HCT116 (cell line): ENCODE results near the gene GPT2. TPM values are rescaled to one million over a fixed set of nuclear protein-coding genes. Genes with fewer than 3 reads are reported as not detected.

ENCODE experiments used
- ATAC-seq: fragments of 200-7000 bp; cut with Tn5 transposase; 2 replicates; pipeline ENCODE4 v1.9.1; 2020; ENCODE audit warnings: mild to moderate bottlenecking, moderate library complexity
- BruUV-seq: library from RNA; stranded (reverse); fragments of 400-500 nt; replicated peaks from 2 replicates; lab custom pipeline; 2021; lab: Mats Ljungman, UMichigan
- CTCF ChIA-PET: fragments of 300-600 bp; sonication (Branson Sonifier 250); formaldehyde crosslinking; loops from one replicate; lab custom pipeline; 2021; ENCODE audit warnings: antibody characterized with exemption; lab: Charles Lee
- POLR2A ChIA-PET: fragments of 300-600, 350-600 bp; sonication (Branson Sonifier 250); formaldehyde crosslinking; loops from one replicate; lab custom pipeline; 2021; ENCODE audit warnings: antibody characterized with exemption; lab: Charles Lee
- RAD21 ChIA-PET, 2 experiments: fragments of 300-600 bp; sonication (Branson Sonifier 250); formaldehyde crosslinking; loops; one replicate each; lab custom pipeline; 2023; ENCODE audit warnings: low total read pairs in 2 of 2; ENCODE audit not compliant: uncharacterized antibody in 2 of 2, unreplicated experiment in 2 of 2, low non-redundant PET in 1 of 2; lab: Charles Lee
- DNase-seq: peaks from one replicate; pipeline ENCODE4 v3.0.0-alpha.2; 2010; ENCODE audit warnings: low read depth, low spot score
- H2AFZ ChIP-seq: fragments of 200-600 bp; shearing (Covaris generic), sonication (generic); 2 replicates; pipeline ENCODE4 v1.6.1; 2017; ENCODE audit warnings: low read depth, mixed run types, mixed read lengths, antibody characterized with exemption, low read length; ENCODE audit not compliant: poor library complexity, severe bottlenecking
- H3K27ac ChIP-seq: 2 replicates; pipeline ENCODE4 v1.5.1; 2012; ENCODE audit warnings: low read depth, low read length
- H3K27me3 ChIP-seq: fragments of 200-600 bp; sonication (generic); 2 replicates; pipeline ENCODE4 v1.6.1; 2016; ENCODE audit warnings: mixed run types, low read length, mixed read lengths; ENCODE audit not compliant: insufficient read depth
- H3K36me3 ChIP-seq, 2 experiments: fragments of 200-500 bp in 1 of 2; fragments of 200-600 bp in 1 of 2; sonication (Bioruptor generic) in 1 of 2; sonication (generic) in 1 of 2; 2 replicates each; pipeline versions ENCODE4 v1.5.1 to v1.6.1; 2014 to 2016; ENCODE audit warnings: low read length in 2 of 2, inconsistent platforms in 1 of 2, mixed read lengths in 1 of 2, mixed run types in 1 of 2; ENCODE audit not compliant: insufficient read depth in 2 of 2, control insufficient read depth in 1 of 2
- H3K4me1 ChIP-seq, 2 experiments: fragments of 200-600 bp in 1 of 2; sonication (generic) in 1 of 2; 2 replicates each; pipeline versions ENCODE4 v1.5.1 to v1.6.1; 2012 to 2017; ENCODE audit warnings: low read length in 2 of 2, inconsistent platforms in 1 of 2, mild to moderate bottlenecking in 1 of 2, mixed read lengths in 1 of 2, mixed run types in 1 of 2, moderate library complexity in 1 of 2; ENCODE audit not compliant: insufficient read depth in 2 of 2, control insufficient read depth in 1 of 2
- H3K4me2 ChIP-seq: fragments of 200-600 bp; sonication (generic); 2 replicates; pipeline ENCODE4 v1.6.1; 2017; ENCODE audit warnings: mixed run types, low read length, mixed read lengths
- H3K4me3 ChIP-seq, 2 experiments: fragments of 200-600 bp in 1 of 2; sonication (generic) in 1 of 2; replicated peaks in 1 of 2; 2 replicates each; pipeline ENCODE4 v1.5.1; 2011 to 2016; ENCODE audit warnings: low read length in 2 of 2, control low read depth in 1 of 2, low read depth in 1 of 2, mild to moderate bottlenecking in 1 of 2, mixed read lengths in 1 of 2, mixed run types in 1 of 2
- H3K79me2 ChIP-seq: fragments of 200-600 bp; sonication (generic); 2 replicates; pipeline ENCODE4 v1.6.1; 2017; ENCODE audit warnings: mild to moderate bottlenecking, mixed run types, low read length, moderate library complexity, mixed read lengths; ENCODE audit not compliant: insufficient read depth
- H3K9ac ChIP-seq: fragments of 200-600 bp; sonication (generic); 2 replicates; pipeline ENCODE4 v1.6.1; 2016; ENCODE audit warnings: low read length, mixed read lengths
- H3K9me2 ChIP-seq: fragments of 200-600 bp; sonication (generic), shearing (Covaris generic); 2 replicates; pipeline ENCODE4 v1.6.1; 2017; ENCODE audit warnings: mixed run types, mild to moderate bottlenecking, moderate library complexity; ENCODE audit not compliant: insufficient read depth
- H3K9me3 ChIP-seq, 2 experiments: fragments of 200-500 bp in 1 of 2; fragments of 200-600 bp in 1 of 2; sonication (Bioruptor generic) in 1 of 2; sonication (generic) in 1 of 2; 2 replicates each; pipeline ENCODE4 v1.6.1; 2014 to 2017; ENCODE audit warnings: low read length in 2 of 2, mixed read lengths in 2 of 2, inconsistent platforms in 1 of 2, low read depth in 1 of 2, mild to moderate bottlenecking in 1 of 2, mixed run types in 1 of 2, moderate library complexity in 1 of 2; ENCODE audit not compliant: control insufficient read depth in 1 of 2, insufficient read depth in 1 of 2
- H4K20me1 ChIP-seq: fragments of 200-600 bp; sonication (generic), shearing (Covaris generic); 2 replicates; pipeline ENCODE4 v1.6.1; 2017; ENCODE audit warnings: mixed run types, mild to moderate bottlenecking, moderate library complexity; ENCODE audit not compliant: insufficient read depth
- ATF3 ChIP-seq: IDR thresholded peaks from 2 replicates; pipeline ENCODE4 v1.6.1; 2012
- CBX3 ChIP-seq: IDR thresholded peaks from 2 replicates; pipeline ENCODE4 v1.6.1; 2012; ENCODE audit warnings: low read depth
- CEBPB ChIP-seq: IDR thresholded peaks from 2 replicates; pipeline ENCODE4 v1.6.1; 2012; ENCODE audit warnings: low read depth
- EGR1 ChIP-seq: IDR thresholded peaks from 2 replicates; pipeline ENCODE4 v1.6.1; 2012; ENCODE audit warnings: low read depth
- ELF1 ChIP-seq: IDR thresholded peaks from 2 replicates; pipeline ENCODE4 v1.6.1; 2012; ENCODE audit warnings: low read depth, borderline replicate concordance
- EZH2 ChIP-seq: fragments of 200-600 bp; sonication (generic); IDR thresholded peaks from 2 replicates; pipeline ENCODE4 v1.6.1; 2017; ENCODE audit warnings: antibody characterized with exemption, mixed run types
- EZH2phosphoT487 ChIP-seq: fragments of 200-600 bp; IDR thresholded peaks from 2 replicates; pipeline ENCODE4 v1.6.1; 2018; ENCODE audit warnings: antibody characterized with exemption, borderline replicate concordance
- JUND ChIP-seq: IDR thresholded peaks from 2 replicates; pipeline ENCODE4 v1.6.1; 2012
- POLR2A ChIP-seq: IDR thresholded peaks from 2 replicates; pipeline ENCODE4 v1.7.0; 2011; ENCODE audit warnings: borderline replicate concordance; ENCODE audit not compliant: insufficient read depth, insufficient read length; ENCODE audit errors: extremely low read depth
- POLR2AphosphoS5 ChIP-seq: IDR thresholded peaks from 2 replicates; pipeline ENCODE4 v1.6.1; 2011; ENCODE audit warnings: mild to moderate bottlenecking, low read depth, low read length, moderate library complexity
- RAD21 ChIP-seq: IDR thresholded peaks from 2 replicates; pipeline ENCODE4 v1.6.1; 2012; ENCODE audit warnings: low read depth, mild to moderate bottlenecking
- SIN3A ChIP-seq: IDR thresholded peaks from 2 replicates; pipeline ENCODE4 v1.6.1; 2012; ENCODE audit warnings: low read depth
- SP1 ChIP-seq: IDR thresholded peaks from 2 replicates; pipeline ENCODE4 v1.6.1; 2012; ENCODE audit warnings: low read depth
- SRF ChIP-seq: IDR thresholded peaks from 2 replicates; pipeline ENCODE4 v1.6.1; 2012; ENCODE audit warnings: low read depth
- YY1 ChIP-seq: IDR thresholded peaks from 2 replicates; pipeline ENCODE4 v1.6.1; 2011; ENCODE audit warnings: low read length, low read depth, moderate library complexity, mild to moderate bottlenecking; ENCODE audit not compliant: insufficient replicate concordance; ENCODE audit errors: extremely low read depth
- ZFX ChIP-seq: fragments of 450-650 bp; IDR thresholded peaks from 2 replicates; pipeline ENCODE4 v1.6.1; 2017
- intact Hi-C: fragments of 100-400 bp; cut with micrococcal nuclease; formaldehyde crosslinking; loops from 2 replicates; pipeline ENCODE4 v1.10.0; 2022
- total RNA-seq: library from RNA; stranded (reverse); gene quantifications from one replicate; pipeline ENCODE4 v1.2.1, GENCODE V29; 2021; ENCODE audit not compliant: unreplicated experiment
- TF ChIP-seq, protein P1 (sequence below): IDR thresholded peaks from 2 replicates; pipeline ENCODE4 v1.6.1; 2011; ENCODE audit warnings: mild to moderate bottlenecking, low read length, moderate library complexity; ENCODE audit not compliant: insufficient replicate concordance; ENCODE audit errors: extremely low read depth
- TF ChIP-seq, protein P2 (sequence below), 3 experiments: fragments of 200-600 bp in 1 of 3; sonication (generic) in 1 of 3; IDR thresholded peaks in 2 of 3; conservative IDR thresholded peaks in 1 of 3; 2 replicates each; pipeline ENCODE4 v1.5.1; 2012 to 2017; ENCODE audit warnings: low read depth in 2 of 3, low read length in 2 of 3, antibody characterized with exemption in 1 of 3, borderline replicate concordance in 1 of 3, control low read depth in 1 of 3, mild to moderate bottlenecking in 1 of 3, mixed read lengths in 1 of 3, mixed run types in 1 of 3, moderate library complexity in 1 of 3; ENCODE audit not compliant: insufficient read depth in 1 of 3

GPT2 gene
- total RNA-seq, 1 experiment from 2014 or later = 50.6 TPM

DNA sequence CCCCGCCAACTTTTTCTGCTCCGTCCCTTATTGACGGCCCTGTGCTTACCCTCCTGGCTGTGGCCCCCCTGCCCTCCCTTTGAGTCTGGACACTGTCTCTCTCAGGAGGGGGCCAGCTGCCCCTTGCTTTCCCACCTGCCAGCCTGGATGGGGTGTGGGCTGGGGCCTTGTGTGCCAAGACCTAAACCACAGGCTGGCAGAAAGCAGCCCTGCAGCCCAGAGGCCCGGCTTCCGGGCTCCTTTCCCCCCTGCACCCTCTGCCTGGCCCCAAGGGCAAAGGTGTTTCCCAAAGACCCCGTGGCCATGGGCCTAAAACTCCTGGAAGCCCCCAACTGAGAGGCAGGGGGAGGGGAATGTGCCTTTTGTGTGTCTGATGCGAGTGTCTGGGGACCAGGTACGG, 17.5 kb downstream of the GPT2 start:
- POLR2A ChIA-PET = no interaction called here
- RAD21 ChIA-PET = no interaction called here
- intact Hi-C loops = no loop called here

DNA sequence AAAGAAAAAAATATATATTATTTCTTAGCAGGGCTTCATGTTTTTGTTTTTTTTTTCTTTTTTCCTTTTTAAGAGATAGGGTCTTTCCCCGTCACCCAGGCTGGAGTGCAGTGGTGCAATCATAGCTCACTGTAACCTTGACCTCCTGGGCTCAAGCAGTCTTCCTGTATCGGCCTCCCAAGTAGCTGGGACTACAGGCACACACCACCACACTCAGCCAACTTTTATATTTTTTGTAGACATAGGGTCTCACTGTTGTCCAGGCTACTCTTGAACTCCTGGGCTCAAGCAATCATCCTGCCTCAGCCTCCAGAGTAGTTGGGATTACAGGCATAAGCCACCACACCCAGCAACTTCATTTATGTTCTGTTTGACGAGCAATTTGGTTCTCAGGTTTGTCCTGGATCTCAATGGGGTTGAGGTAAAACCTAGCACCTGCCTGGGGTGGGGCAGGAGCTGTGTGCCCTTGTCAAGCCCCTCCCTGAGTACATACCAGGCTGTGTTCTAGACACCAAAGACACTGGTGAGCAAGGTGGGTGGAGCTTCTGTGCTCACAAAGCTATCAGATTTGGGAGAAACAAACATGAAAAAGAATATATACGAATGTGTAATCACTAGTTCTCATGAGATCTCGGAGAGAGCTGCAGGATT, 19.2 kb downstream of the GPT2 start:
- H3K4me1 ChIP-seq = no peaks in the 10 kb centered on the region
- ATAC-seq (no peak), DNase-seq (no peak)
- CTCF ChIA-PET = interaction anchor here (1.6 kb wide), 1 partner anchor 49 kb away, joined by 3 read pairs; no protein-coding TSS in a partner anchor
- H3K27me3 ChIP-seq = no peaks in the 10 kb centered on the region
- intact Hi-C loops = no loop called here
- no TSS peak for BruUV-seq
- peaks cover 0 to 1% of the 10 kb centered on the region in 2 experiments; a peak in 2 of 4 replicates for H3K36me3 ChIP-seq
- RAD21 ChIA-PET = no interaction called here
- H3K27ac ChIP-seq = no peak overlapping the region
- H3K79me2 ChIP-seq = no peaks in the 10 kb centered on the region
- POLR2A ChIA-PET = no interaction called here
- H2AFZ ChIP-seq = no peak overlapping the region
- no peak overlapping the region for H3K9ac ChIP-seq
- H4K20me1 ChIP-seq = no peaks in the 10 kb centered on the region
- no peaks in the 10 kb centered on the region for H3K9me2 ChIP-seq
- H3K9me3 ChIP-seq = no peaks in the 10 kb centered on the region
- H3K4me2 ChIP-seq = no peak overlapping the region
- no peak overlapping the region for H3K4me3 ChIP-seq
- TF ChIP-seq JUND (no peak), CBX3 (no peak), EGR1 (no peak), SP1 (no peak), EZH2phosphoT487 (no peak), ATF3 (no peak), ELF1 (no peak), POLR2AphosphoS5 (no peak), EZH2 (no peak), CEBPB (no peak), RAD21 (no peak), ZFX (no peak), SRF (no peak), SIN3A (no peak), YY1 (no peak), POLR2A (no peak)
- TF ChIP-seq, protein P1, sequence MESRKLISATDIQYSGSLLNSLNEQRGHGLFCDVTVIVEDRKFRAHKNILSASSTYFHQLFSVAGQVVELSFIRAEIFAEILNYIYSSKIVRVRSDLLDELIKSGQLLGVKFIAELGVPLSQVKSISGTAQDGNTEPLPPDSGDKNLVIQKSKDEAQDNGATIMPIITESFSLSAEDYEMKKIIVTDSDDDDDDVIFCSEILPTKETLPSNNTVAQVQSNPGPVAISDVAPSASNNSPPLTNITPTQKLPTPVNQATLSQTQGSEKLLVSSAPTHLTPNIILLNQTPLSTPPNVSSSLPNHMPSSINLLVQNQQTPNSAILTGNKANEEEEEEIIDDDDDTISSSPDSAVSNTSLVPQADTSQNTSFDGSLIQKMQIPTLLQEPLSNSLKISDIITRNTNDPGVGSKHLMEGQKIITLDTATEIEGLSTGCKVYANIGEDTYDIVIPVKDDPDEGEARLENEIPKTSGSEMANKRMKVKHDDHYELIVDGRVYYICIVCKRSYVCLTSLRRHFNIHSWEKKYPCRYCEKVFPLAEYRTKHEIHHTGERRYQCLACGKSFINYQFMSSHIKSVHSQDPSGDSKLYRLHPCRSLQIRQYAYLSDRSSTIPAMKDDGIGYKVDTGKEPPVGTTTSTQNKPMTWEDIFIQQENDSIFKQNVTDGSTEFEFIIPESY = no peak
- TF ChIP-seq, protein P2, sequence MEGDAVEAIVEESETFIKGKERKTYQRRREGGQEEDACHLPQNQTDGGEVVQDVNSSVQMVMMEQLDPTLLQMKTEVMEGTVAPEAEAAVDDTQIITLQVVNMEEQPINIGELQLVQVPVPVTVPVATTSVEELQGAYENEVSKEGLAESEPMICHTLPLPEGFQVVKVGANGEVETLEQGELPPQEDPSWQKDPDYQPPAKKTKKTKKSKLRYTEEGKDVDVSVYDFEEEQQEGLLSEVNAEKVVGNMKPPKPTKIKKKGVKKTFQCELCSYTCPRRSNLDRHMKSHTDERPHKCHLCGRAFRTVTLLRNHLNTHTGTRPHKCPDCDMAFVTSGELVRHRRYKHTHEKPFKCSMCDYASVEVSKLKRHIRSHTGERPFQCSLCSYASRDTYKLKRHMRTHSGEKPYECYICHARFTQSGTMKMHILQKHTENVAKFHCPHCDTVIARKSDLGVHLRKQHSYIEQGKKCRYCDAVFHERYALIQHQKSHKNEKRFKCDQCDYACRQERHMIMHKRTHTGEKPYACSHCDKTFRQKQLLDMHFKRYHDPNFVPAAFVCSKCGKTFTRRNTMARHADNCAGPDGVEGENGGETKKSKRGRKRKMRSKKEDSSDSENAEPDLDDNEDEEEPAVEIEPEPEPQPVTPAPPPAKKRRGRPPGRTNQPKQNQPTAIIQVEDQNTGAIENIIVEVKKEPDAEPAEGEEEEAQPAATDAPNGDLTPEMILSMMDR (IDR thresholded peaks at IDR 0.05 in 2 of 3, conservative IDR thresholded peaks at IDR 0.05 in 1 of 3; ENCODE audit: borderline replicate concordance in 1 of 3, insufficient read depth in 1 of 3, low read depth in 2 of 3, low read length in 2 of 3) = no peak

More for the DNA sequence above, 17.5 kb downstream of the GPT2 start:
- no peaks in the 10 kb centered on the region for H4K20me1 ChIP-seq
- no peak overlapping the region for H3K4me2 ChIP-seq
- H3K79me2 ChIP-seq = no peaks in the 10 kb centered on the region
- H3K27ac ChIP-seq = no peak overlapping the region
- no peaks in the 10 kb centered on the region for H3K4me1 ChIP-seq
- H3K9me3 ChIP-seq = no peaks in the 10 kb centered on the region
- no peak overlapping the region for H3K9ac ChIP-seq
- CTCF ChIA-PET = no interaction called here
- no peaks in the 10 kb centered on the region for H3K27me3 ChIP-seq
- ATAC-seq = no peak
- H3K36me3 ChIP-seq = peaks cover 0 to 3% of the 10 kb centered on the region in 2 experiments; a peak in 2 of 4 replicates
- no peaks in the 10 kb centered on the region for H3K9me2 ChIP-seq
- no peak for DNase-seq
- H2AFZ ChIP-seq = no peak overlapping the region
- no peak for TF ChIP-seq CEBPB
- TF ChIP-seq, all 23 proteins: peak for 0
- H3K4me3 ChIP-seq = no peak overlapping the region
- no TSS peak for BruUV-seq
